CD4-positive, alpha-beta T cell treated with Interleukin-17A for 4 hours (primary cell): Measurements from ENCODE around the gene ADA.
A peak's percentile ranks its signal among the peaks of the same experiment; 100 is the strongest.
"Not testable (repeated sequence)": the region's sequence is repeated elsewhere in the genome, so short reads cannot be mapped to it uniquely, and the experiment has no call there.

Experiments
- DNase-seq: peaks from one replicate; pipeline ENCODE4 v3.0.0-alpha.2; 2020; ENCODE audit warnings: mixed read lengths

Gene ADA

GRCh38 chr20:44651684-44652423 is at the start of gene ADA:
TSS of gene ADA (minus strand) at chr20:44651699. CDS start at chr20:44651607, 92 bp downstream.
- peak; percentile 68 for DNase-seq

- no peak for DNase-seq
Observed at GRCh38 chr20:44700306-44700705, 48.8 kb upstream of the ADA start.

GRCh38 chr20:44698351-44698750 is 46.9 kb upstream of the ADA start:
- DNase-seq = no peak

- not testable (repeated sequence) for DNase-seq
Observed at GRCh38 chr20:44697041-44697440, 45.5 kb upstream of the ADA start.

- DNase-seq = no peak
Observed at GRCh38 chr20:44696315-44696714, 44.8 kb upstream of the ADA start.

GRCh38 chr20:44695674-44696300 is 44.3 kb upstream of the ADA start:
- no peak for DNase-seq

GRCh38 chr20:44695295-44695673 is 43.8 kb upstream of the ADA start:
- no peak for DNase-seq

- no peak for DNase-seq
Observed at GRCh38 chr20:44694159-44694558, 42.7 kb upstream of the ADA start.

- no peak for DNase-seq
Observed at GRCh38 chr20:44693627-44694026, 42.1 kb upstream of the ADA start.

GRCh38 chr20:44692932-44693480 is 41.5 kb upstream of the ADA start:
- no peak for DNase-seq

- DNase-seq = no peak
Observed at GRCh38 chr20:44691424-44692423, 40.2 kb upstream of the ADA start.

GRCh38 chr20:44690781-44691423 is 39.4 kb upstream of the ADA start:
- no peak for DNase-seq

GRCh38 chr20:44689809-44690208 is 38.3 kb upstream of the ADA start:
- no peak for DNase-seq

GRCh38 chr20:44688053-44688625 is 36.6 kb upstream of the ADA start:
- DNase-seq = no peak

GRCh38 chr20:44686934-44687333 is 35.4 kb upstream of the ADA start:
- no peak for DNase-seq

GRCh38 chr20:44684047-44684967 is 32.8 kb upstream of the ADA start:
- no peak for DNase-seq

- DNase-seq = peak; percentile 68
Observed at GRCh38 chr20:44683263-44684046, 32.0 kb upstream of the ADA start.

GRCh38 chr20:44681796-44682566 is 30.5 kb upstream of the ADA start:
- no peak for DNase-seq

- DNase-seq = no peak
Observed at GRCh38 chr20:44678990-44679611, 27.6 kb upstream of the ADA start.
